ENCODE measurements around the gene TMEM213.

DNA sequence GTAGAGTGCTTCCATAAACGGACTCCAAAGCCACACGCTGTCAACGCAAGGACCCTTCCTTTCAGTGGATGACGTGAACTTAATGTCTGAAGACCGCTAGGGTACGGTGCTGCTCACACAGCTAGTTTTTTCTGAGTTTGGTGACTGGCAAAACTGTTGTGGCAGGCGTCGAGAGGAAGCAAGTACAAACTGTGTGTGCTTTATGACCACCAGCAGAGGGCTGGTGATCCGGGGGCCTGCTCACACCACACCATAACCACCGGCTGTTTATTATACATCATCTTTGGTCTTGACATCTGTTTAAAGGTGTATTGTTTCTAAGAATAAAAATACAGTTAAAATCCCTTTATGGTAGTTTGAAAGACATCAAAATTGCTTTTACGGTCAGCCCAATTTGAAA lies 37.3 kb downstream of the TMEM213 start:
- TF ChIP-seq, protein P1, sequence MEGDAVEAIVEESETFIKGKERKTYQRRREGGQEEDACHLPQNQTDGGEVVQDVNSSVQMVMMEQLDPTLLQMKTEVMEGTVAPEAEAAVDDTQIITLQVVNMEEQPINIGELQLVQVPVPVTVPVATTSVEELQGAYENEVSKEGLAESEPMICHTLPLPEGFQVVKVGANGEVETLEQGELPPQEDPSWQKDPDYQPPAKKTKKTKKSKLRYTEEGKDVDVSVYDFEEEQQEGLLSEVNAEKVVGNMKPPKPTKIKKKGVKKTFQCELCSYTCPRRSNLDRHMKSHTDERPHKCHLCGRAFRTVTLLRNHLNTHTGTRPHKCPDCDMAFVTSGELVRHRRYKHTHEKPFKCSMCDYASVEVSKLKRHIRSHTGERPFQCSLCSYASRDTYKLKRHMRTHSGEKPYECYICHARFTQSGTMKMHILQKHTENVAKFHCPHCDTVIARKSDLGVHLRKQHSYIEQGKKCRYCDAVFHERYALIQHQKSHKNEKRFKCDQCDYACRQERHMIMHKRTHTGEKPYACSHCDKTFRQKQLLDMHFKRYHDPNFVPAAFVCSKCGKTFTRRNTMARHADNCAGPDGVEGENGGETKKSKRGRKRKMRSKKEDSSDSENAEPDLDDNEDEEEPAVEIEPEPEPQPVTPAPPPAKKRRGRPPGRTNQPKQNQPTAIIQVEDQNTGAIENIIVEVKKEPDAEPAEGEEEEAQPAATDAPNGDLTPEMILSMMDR (IDR thresholded peaks at IDR 0.05; ENCODE audit: control extremely low read depth in 1 of 3, insufficient read depth in 1 of 3, low read depth in 1 of 3, low read length in 3 of 3), result peak in 2 of 3 experiments; percentile 6 to 26; a peak in 2 of 4 replicates
- TF ChIP-seq POLR2A (IDR thresholded peaks at IDR 0.05; ENCODE audit: control extremely low read depth in 1 of 2, low read depth in 2 of 2, low read length in 2 of 2), result no peak
- TF ChIP-seq TAF1 (IDR thresholded peaks at IDR 0.05; ENCODE audit: low read depth, low read length), result no peak
- TF ChIP-seq EP300 (IDR thresholded peaks at IDR 0.05; ENCODE audit: borderline replicate concordance in 1 of 2, low read depth in 2 of 2, low read length in 2 of 2), result no peak
- no peak for TF ChIP-seq ASH2L (IDR thresholded peaks at IDR 0.05; ENCODE audit: low read length)
- TF ChIP-seq EGR1 (IDR thresholded peaks at IDR 0.05; ENCODE audit: borderline replicate concordance, low read depth, low read length), result no peak

Data from H1 (cell line).